Activated CD4-positive, CD25-positive, alpha-beta regulatory T cell treated with anti-CD3 and anti-CD28 coated beads, Interleukin-2, amount 50 U/mL, for 16 hours (primary cell): ENCODE measurements around the gene ARRB2.

Experiments used
- DNase-seq: peaks from one replicate; pipeline ENCODE4 v3.0.0-alpha.2; 2020; ENCODE audit warnings: low read depth, low spot score

ARRB2 gene

GRCh38 chr17:4753392-4753791 is 43.0 kb downstream of the ARRB2 start:
- no peak for DNase-seq

GRCh38 chr17:4759776-4760236 is 49.4 kb downstream of the ARRB2 start:
- DNase-seq, result no peak

DNA sequence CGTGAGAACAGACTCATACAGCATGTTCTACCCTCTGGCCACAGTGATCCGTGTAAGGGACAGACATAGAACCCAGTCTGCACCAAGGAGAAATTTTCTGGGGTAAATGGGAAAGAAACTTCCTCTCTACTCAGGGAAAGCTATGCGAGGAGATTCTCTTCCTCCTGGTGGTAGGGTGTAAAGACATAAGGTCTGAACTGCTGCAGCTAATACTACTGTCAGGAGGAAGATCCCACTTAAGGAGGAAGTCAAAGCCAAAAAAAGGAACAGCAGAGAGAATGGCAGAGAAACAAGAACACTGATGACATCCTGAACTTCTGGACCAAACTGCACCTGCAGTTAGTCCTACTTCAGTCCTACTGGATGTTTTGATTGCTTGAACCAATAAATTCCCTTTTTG is 54.2 kb downstream of the ARRB2 start:
- no peak for DNase-seq

- DNase-seq, result no peak
Observed at GRCh38 chr17:4766201-4766600, 55.8 kb downstream of the ARRB2 start.

- no peak for DNase-seq
Observed at GRCh38 chr17:4766723-4767122, 56.3 kb downstream of the ARRB2 start.

- DNase-seq, result no peak
Observed at GRCh38 chr17:4768298-4768697, 57.9 kb downstream of the ARRB2 start.

- DNase-seq, result no peak
Observed at GRCh38 chr17:4769628-4770027, 59.2 kb downstream of the ARRB2 start.
